HG02571 (cell line): Measurements from ENCODE around the gene MYDGF.
A peak's percentile ranks its signal among the peaks of the same experiment; 100 is the strongest.

Source experiments
- ATAC-seq: cut with Tn5 transposase; IDR thresholded peaks from one replicate; pipeline ENCODE4 v1.9.1; 2021; ENCODE audit warnings: mild to moderate bottlenecking, moderate library complexity; ENCODE audit not compliant: unreplicated experiment

Gene MYDGF

GRCh38 chr19:4649392-4650047, 20.6 kb downstream of the MYDGF start:
- no peak for ATAC-seq

DNA sequence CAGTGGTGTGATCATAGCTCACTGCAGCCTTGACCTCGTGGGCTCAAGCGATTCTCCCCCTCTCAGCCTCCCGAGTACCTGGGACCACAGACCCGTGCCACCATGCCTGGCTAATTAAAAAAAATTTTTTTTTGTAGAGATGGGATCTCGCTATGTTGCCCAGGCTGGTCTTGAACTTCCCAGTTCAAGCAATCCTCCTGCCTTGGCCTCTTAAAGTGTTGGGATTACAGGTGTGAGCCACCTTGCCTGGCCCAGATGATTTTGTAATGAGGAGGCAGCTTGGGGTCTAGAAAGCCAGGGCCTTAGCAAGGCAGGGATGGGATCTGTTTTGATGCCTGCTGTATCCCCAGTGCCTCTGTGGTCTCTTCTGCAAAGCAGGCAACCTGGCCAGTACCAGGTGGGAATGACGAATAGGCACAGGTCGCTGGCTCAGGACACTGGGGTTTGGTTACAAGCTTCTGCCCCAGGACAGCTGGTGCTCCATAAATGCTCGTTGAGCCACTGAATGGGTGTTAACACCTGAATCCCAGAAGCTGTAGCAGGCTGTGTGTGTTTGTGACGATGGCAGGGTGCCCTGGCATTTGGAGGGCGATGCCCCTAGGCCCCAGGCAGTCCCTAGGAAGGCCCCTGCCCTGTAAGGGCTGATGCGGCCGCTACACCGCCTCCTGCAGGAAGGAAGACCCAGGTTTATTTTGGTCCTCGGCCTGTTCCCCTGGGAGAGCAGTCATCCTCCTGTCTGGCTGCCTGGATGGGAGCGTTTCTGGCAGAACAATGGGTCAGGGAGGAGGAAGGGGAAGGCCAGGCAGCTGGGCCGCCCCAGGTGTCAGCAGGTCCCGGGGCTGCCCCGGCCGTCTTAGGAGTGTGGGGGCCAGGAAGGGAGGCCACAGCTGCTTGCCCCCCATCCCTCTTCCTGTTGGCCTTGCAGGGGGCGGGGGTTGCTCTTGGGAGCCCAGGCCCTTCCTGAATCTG, 22.2 kb downstream of the MYDGF start:
- no peak for ATAC-seq

- ATAC-seq: no peak
These were observed 24.4 kb downstream of the MYDGF start for GRCh38 chr19:4645718-4646117.

- ATAC-seq: no peak
These were observed 27.5 kb downstream of the MYDGF start for GRCh38 chr19:4642625-4643024.

DNA sequence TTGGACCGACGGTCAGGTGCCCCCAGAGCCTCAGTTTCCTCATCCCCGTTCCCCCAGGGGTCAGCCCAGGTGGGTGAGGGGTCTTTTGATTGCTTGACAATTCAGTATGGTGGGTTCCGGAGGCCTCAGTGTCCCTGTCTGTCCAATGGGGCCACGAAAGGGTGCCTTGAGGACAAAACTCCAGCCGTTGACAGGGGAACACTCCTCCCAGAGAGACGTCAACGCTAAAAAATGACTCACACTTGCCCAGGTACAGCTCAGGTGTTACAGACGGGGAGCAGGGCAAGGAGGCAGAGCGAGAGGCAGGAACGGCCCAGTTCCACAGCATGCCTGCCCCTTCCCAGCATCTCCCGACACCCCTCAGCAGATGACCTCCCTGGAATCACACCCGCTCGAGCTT, 29.0 kb downstream of the MYDGF start:
- no peak for ATAC-seq

- no peak for ATAC-seq
These were observed 29.7 kb downstream of the MYDGF start for GRCh38 chr19:4640247-4641000.

DNA sequence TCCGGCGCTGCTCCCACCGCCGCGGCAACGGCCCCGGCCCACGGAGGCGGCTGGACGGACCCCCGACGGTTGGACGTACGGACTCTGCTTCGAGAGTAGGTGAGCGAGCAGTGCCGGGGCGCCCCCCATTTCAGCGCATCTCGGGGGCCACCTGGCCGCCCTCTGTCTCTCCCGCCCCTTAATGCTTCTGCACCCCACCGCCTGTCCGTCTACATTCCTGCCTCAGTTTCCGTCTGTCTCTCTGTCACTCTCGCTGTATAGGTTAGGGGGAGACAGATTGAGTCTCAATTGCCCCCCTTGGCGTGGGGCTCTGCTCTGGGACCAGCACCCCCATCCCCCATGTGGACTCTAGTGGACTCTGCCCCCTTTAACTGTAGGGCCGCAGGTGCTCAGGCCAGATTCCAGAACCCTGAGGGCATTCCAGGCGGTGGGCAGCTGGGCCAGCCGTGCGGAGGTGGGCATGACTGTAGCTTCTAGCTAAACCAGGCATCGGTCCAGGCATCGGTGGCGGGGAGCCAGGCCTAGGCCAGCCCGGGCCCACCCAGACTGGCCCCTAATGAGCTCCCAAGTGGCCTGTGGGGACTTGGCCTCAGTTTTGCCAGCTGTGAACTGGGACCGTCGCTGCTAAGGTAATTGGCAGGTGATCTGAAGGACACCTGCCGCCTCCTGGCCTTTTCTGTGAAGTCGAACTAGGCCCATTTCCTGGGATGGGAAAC, 30.5 kb downstream of the MYDGF start:
- ATAC-seq: no peak

GRCh38 chr19:4638828-4639530, 31.2 kb downstream of the MYDGF start, which contains the start of gene TNFAIP8L1:
Gene TNFAIP8L1, plus strand, starts transcription at chr19:4639516. Its CDS starts 12,354 bp downstream, at chr19:4651870.
- peak; percentile 82 for ATAC-seq

DNA sequence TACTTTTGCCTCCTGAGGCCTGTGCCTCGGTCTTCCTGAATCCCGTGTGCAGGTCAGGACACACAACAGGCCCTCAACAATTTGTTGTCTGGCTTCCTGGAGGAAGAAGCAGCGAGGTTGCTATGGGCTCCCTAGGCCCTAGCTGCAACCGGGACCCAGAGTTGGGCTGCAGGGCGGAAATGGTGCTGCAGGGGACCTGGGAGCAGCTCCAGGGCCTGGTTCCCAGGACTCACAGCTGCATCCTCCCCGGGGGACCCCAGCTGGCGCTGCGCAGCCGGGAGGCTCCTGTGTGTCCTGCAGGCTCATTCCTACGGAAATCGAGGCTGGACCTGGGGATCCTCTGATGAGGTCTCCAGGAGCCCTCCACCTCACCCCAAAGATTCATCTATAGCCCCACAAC, 31.8 kb downstream of the MYDGF start:
- no peak for ATAC-seq

DNA sequence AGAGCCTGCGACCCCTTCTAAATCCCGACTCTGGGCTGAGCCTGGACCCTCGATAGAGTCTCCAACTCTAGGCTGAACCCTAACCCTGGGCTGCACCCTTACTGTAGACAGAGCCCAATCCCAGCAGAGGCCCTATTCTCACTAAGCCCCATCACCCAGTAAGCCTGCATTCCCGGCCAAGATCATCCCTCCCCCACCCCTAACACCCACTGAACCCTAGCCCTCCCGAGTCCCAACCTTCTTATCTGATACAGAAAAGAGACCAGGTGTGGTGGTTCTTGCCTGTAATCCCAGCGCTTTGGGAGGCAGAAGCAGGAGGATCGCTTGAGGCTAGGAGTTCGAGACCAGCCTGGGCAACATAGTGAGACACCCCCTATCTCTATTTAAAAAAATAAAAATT, 33.4 kb downstream of the MYDGF start:
- ATAC-seq: no peak

DNA sequence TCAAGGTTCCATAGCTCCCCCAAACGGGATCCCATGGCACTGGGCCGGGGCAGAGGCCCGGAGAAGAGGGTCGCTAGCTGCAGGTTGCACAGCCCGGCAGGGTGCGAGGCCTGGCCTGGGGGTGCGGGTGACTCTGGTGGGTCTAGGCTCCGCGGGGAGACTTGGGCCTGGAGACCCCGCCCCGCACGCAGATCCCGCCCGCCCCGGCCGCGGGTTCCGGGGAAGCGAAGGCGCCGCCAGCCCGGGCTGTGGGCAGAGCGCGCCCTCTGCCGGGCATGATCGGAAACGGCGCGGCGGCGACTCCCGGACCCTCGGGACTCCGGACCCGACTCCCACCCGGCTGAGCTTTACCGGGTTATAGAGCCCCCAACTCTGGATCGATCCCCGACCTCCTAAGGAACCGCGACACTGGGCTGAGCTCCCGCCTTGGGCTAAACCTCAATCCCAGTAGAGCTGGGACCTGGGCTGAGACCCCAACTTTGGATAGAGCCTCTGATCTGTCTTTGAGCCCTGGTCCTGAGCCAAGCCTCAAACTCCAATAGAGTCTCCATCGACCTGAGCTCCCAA, 33.9 kb downstream of the MYDGF start:
- no peak for ATAC-seq

DNA sequence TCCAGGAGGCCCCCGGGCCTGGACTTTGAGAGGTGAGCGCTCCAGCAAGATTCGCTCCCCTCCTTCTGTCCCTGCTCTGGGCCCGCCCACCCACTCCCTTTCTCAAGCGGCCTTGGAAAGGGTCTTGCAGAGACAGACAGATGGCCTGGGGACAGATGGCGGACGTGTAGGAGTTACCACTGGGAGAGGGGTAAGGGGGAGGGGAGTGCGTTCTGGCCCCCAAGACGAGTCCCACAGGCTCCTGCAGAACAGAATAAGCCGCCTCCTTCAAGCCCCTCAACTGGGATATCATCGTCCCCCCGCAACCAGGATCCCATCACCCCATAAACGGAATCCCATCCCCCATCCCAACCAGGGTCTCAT, 34.4 kb downstream of the MYDGF start:
- ATAC-seq: no peak

GRCh38 chr19:4633140-4633967, 36.8 kb downstream of the MYDGF start:
- ATAC-seq: no peak

- no peak for ATAC-seq
These were observed 45.3 kb downstream of the MYDGF start for GRCh38 chr19:4624733-4625362.

DNA sequence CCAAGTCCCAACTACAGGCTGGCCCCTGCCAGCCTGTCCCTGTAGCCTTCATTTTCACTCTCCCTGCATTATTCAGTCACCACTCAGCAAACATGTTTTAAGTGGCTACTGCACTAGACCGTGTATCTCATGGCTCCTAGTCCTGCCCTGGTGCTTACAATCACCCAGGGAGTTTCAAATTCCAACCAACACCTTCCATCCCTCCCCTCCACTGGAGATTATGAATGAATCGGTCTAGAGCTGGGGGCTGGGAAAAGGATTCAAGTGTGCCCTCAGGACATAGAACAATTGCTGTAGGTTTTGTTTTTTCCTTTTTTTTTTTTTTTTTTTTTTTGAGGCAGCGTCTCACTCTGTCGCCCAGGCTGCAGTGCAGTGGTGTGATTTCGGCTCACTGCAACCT, 45.8 kb downstream of the MYDGF start:
- no peak for ATAC-seq

DNA sequence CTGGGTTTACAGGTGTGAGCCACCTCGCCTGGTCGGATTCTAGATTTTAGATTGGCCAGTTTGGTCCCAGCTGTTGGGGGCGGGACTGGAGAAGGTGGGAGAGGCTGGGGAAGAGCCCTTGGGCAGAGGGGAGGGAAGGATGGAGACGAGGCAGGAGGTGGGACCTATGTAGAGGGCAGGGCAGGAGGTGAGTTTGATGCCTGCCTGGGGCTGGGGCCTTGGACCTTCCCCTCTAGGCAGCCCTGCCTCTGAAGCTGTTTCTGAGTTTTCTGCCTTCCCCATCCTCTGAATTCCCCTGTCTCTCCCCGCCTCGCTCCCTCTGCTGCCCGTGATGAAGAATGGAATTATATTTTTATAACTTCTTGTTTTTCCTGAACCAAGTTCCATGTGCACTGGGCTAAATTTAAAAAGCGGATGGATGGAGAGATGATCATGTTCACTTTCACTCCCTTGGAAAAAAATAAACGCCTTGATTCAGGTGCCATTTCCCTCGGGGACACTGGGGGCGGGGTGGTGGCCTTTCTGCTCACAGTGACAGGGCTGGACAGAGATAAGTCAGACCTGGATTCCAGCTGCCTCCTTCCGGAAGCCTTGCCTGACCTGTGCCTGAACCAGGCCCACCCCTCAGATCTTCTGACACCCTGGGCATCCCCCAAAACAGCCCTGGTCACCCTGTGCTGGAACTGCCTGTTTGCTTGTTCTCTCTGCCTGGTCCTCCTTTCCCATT, 47.3 kb downstream of the MYDGF start:
- ATAC-seq: no peak

- no peak for ATAC-seq
These were observed 49.5 kb downstream of the MYDGF start for GRCh38 chr19:4620675-4621074.
